CD8-positive, alpha-beta memory T cell (primary cell): ENCODE results near the gene SYTL3. TPM values are rescaled to one million over a fixed set of nuclear protein-coding genes. Genes with fewer than 3 reads are reported as not detected.

ENCODE experiments used
- CTCF ChIA-PET: fragments of 350-600 bp; sonication (Branson Sonifier 250); formaldehyde crosslinking; loops from one replicate; lab custom pipeline; 2021; ENCODE audit warnings: antibody characterized with exemption; lab: Charles Lee
- POLR2A ChIA-PET: fragments of 350-600 bp; sonication (Branson Sonifier 250); formaldehyde crosslinking; loops from one replicate; lab custom pipeline; 2021; ENCODE audit warnings: antibody characterized with exemption; lab: Charles Lee
- DNase-seq, 5 donors: peaks; one replicate each; pipeline versions ENCODE4 v3.0.0 to v3.0.0-alpha.2; 2020 to 2022; ENCODE audit warnings: mixed read lengths in 1 of 5
- H3K27ac ChIP-seq: one replicate; pipeline ENCODE4 v1.7.0; 2013; ENCODE audit warnings: low read depth, mild to moderate bottlenecking, low read length, moderate library complexity
- H3K27me3 ChIP-seq: 2 replicates; pipeline ENCODE4 v1.7.0; 2013; ENCODE audit warnings: low read length, mild to moderate bottlenecking; ENCODE audit not compliant: insufficient read depth, poor library complexity, severe bottlenecking
- H3K36me3 ChIP-seq: 2 replicates; pipeline ENCODE4 v1.7.0; 2013; ENCODE audit warnings: mild to moderate bottlenecking, low read length, moderate library complexity; ENCODE audit not compliant: insufficient read depth
- H3K4me1 ChIP-seq: 2 replicates; pipeline ENCODE4 v1.7.0; 2013; ENCODE audit warnings: mild to moderate bottlenecking, low read length, moderate library complexity; ENCODE audit not compliant: insufficient read depth
- H3K4me3 ChIP-seq: 2 replicates; pipeline ENCODE4 v1.7.0; 2013; ENCODE audit warnings: mild to moderate bottlenecking, low read length
- H3K9me3 ChIP-seq: 2 replicates; pipeline ENCODE4 v1.7.0; 2013; ENCODE audit warnings: mild to moderate bottlenecking, low read length
- H3K27ac Mint-ChIP-seq, 8 donors: one replicate each; pipeline ENCODE4 v1.8.0; 2020 to 2021; ENCODE audit warnings: mixed read lengths in 8 of 8, mild to moderate bottlenecking in 6 of 8, inconsistent platforms in 3 of 8, moderate library complexity in 3 of 8
- H3K27me3 Mint-ChIP-seq, 2 donors: one replicate each; pipeline ENCODE4 v1.8.0; 2020 to 2021; ENCODE audit warnings: mixed read lengths in 2 of 2, mild to moderate bottlenecking in 1 of 2, moderate library complexity in 1 of 2
- H3K36me3 Mint-ChIP-seq, 3 donors: one replicate each; pipeline ENCODE4 v1.8.0; 2020 to 2021; ENCODE audit warnings: mixed read lengths in 3 of 3, inconsistent platforms in 1 of 3, mild to moderate bottlenecking in 1 of 3
- H3K4me1 Mint-ChIP-seq, 3 donors: one replicate each; pipeline ENCODE4 v1.8.0; 2020 to 2021; ENCODE audit warnings: mixed read lengths in 3 of 3, inconsistent platforms in 1 of 3, mild to moderate bottlenecking in 1 of 3
- H3K4me3 Mint-ChIP-seq, 7 donors: one replicate each; pipeline ENCODE4 v1.8.0; 2020 to 2021; ENCODE audit warnings: mixed read lengths in 7 of 7, mild to moderate bottlenecking in 6 of 7, moderate library complexity in 4 of 7, inconsistent platforms in 2 of 7
- H3K9me3 Mint-ChIP-seq, 5 donors: one replicate each; pipeline ENCODE4 v1.8.0; 2020 to 2022; ENCODE audit warnings: mixed read lengths in 5 of 5, mild to moderate bottlenecking in 3 of 5, moderate library complexity in 2 of 5, inconsistent platforms in 1 of 5
- polyA plus RNA-seq: library from polyadenylated mRNA; unstranded; fragments of 300-500 nt; fragmentation: Illumina TruSeq; gene quantifications from one replicate; pipeline ENCODE4 v1.2.3, GENCODE V29; 2021
- total RNA-seq, 2 experiments: library from RNA; stranded (reverse); gene quantifications; one replicate each; pipeline ENCODE4 v1.2.3, GENCODE V29; 2021

Gene SYTL3
- total and polyA plus RNA-seq, 3 experiments from 2014 or later, result 19.5 to 102 (median 96.6) TPM

- Mint-ChIP-seq H3K4me1 (peaks cover 0 to 5% (median 0%) of the 10 kb centered on the region in 3 donors), H3K27me3 (no peaks in the 10 kb centered on the region), H3K4me3 (no peak overlapping the region), H3K36me3 (peaks cover 3 to 79% (median 11%) of the 10 kb centered on the region in 3 donors), H3K27ac (peak overlapping the region in 4 of 8 donors; percentile 54 to 78 (median 66)), H3K9me3 (peaks cover 0 to 1% (median 0%) of the 10 kb centered on the region in 5 donors)
- ChIA-PET CTCF (no interaction called here), POLR2A (no interaction called here)
- Histone ChIP-seq H3K4me3 (no peak overlapping the region), H3K4me1 (no peaks in the 10 kb centered on the region), H3K27me3 (no peaks in the 10 kb centered on the region), H3K36me3 (peaks cover 9% of the 10 kb centered on the region), H3K9me3 (no peaks in the 10 kb centered on the region), H3K27ac (no peak overlapping the region)
- DNase-seq, result no peak
Observed at GRCh38 chr6:158756977-158757752, 107.3 kb downstream of the SYTL3 start.

DNA sequence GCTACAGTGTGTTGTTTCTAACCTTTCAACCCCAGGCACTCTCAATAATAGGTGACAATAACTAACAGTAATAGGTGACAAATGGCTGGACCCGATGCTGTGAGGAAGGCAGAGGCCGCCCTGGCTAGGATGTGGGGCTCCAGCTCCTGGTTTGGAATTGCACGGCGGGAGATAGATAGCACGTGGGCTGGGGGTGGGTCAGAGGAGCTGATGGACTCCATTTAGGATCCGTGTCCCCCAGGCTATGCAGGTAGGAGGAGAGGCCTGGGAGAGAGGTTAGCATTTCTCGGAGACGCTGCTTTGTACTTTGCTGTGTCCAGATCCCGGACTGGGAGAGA is 107.9 kb downstream of the SYTL3 start:
- peak overlapping the region in 4 of 8 donors; percentile 39 to 78 (median 66) for H3K27ac Mint-ChIP-seq
- H3K9me3 Mint-ChIP-seq, result peaks cover 0 to 1% (median 0%) of the 10 kb centered on the region in 5 donors
- CTCF ChIA-PET, result no interaction called here

DNA sequence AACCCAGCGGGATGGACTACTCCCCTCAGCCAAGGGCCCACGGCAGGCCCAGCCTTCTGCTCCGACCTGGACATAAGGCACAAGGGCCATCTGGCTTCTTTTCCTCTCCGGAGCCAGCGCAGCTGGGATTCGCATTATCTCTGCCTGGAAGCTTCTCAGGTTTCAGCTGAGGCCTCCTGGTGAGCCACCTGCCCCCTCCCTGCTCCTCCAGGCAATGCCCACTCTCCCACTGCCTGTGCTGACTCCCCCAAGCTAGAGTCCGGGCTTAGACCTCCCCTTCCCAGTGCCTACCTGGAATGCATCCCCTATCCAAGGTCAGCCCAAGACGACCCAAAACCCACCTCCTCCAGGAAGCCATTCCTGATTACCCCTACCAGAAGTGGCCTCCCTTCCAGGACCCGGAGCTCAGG is 108.6 kb downstream of the SYTL3 start:
- Histone ChIP-seq H3K9me3 (no peaks in the 10 kb centered on the region), H3K4me1 (no peaks in the 10 kb centered on the region), H3K4me3 (no peak overlapping the region), H3K27ac (no peak overlapping the region), H3K36me3 (peaks cover 13% of the 10 kb centered on the region), H3K27me3 (no peaks in the 10 kb centered on the region)
- no peak for DNase-seq
- peaks cover 0 to 1% of the 10 kb centered on the region in 2 donors for H3K27me3 Mint-ChIP-seq
- H3K36me3 Mint-ChIP-seq, result peaks cover 3 to 82% (median 13%) of the 10 kb centered on the region in 3 donors
- H3K27ac Mint-ChIP-seq, result peak overlapping the region in 2 of 8 donors; percentile 22 to 36
- no peak overlapping the region for H3K4me3 Mint-ChIP-seq
- peaks cover 0 to 1% (median 0%) of the 10 kb centered on the region in 5 donors for H3K9me3 Mint-ChIP-seq
- H3K4me1 Mint-ChIP-seq, result peaks cover 0 to 5% (median 4%) of the 10 kb centered on the region in 3 donors
- ChIA-PET POLR2A (interaction anchor here (1.1 kb wide), 1 partner anchor 10 kb away, joined by 4 read pairs; no protein-coding TSS in a partner anchor), CTCF (no interaction called here)

More for the DNA sequence above, 107.9 kb downstream of the SYTL3 start:
- DNase-seq, result no peak
- Mint-ChIP-seq H3K4me1 (peaks cover 0 to 5% (median 1%) of the 10 kb centered on the region in 3 donors), H3K27me3 (no peaks in the 10 kb centered on the region), H3K36me3 (peaks cover 3 to 79% (median 13%) of the 10 kb centered on the region in 3 donors), H3K4me3 (no peak overlapping the region)
- Histone ChIP-seq H3K27ac (no peak overlapping the region), H3K4me3 (no peak overlapping the region), H3K36me3 (peaks cover 13% of the 10 kb centered on the region), H3K4me1 (no peaks in the 10 kb centered on the region), H3K27me3 (no peaks in the 10 kb centered on the region), H3K9me3 (no peaks in the 10 kb centered on the region)
- POLR2A ChIA-PET, result no interaction called here

DNA sequence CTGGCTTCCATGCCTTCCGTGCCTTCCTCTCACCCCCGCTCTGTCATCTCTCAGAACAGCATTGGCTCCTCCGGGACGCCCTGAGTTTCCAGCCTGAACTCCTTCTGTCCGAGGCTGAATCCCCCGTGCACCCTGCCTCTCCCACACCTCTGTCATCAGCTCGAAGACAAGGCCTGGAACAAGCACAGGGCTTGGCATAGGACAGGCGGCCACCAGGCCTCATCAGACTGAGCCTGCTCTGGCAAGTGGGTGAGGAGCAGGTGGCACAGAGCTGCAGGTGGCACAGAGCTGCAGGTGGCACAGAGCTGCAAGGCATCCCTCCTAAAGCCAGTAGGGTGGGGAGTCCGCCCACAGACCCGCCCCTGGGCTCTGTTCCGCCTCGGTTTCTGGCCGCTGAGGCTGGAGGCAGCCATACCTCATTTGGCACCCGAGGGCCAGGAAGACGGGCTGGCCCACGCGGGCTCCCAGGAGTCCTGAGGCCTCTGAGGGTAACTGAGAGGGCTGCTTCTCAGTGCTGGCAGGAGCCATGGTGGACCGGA is 109.2 kb downstream of the SYTL3 start:
- ChIA-PET CTCF (no interaction called here), POLR2A (interaction anchor here (1.1 kb wide), 1 partner anchor 9 kb away, joined by 4 read pairs; no protein-coding TSS in a partner anchor)
- Histone ChIP-seq H3K36me3 (peaks cover 10% of the 10 kb centered on the region), H3K27ac (no peak overlapping the region), H3K9me3 (no peaks in the 10 kb centered on the region), H3K4me1 (no peaks in the 10 kb centered on the region), H3K27me3 (no peaks in the 10 kb centered on the region), H3K4me3 (no peak overlapping the region)
- Mint-ChIP-seq H3K36me3 (peaks cover 3 to 84% (median 13%) of the 10 kb centered on the region in 3 donors), H3K27me3 (peaks cover 0 to 3% of the 10 kb centered on the region in 2 donors), H3K4me3 (no peak overlapping the region), H3K4me1 (peaks cover 0 to 5% (median 4%) of the 10 kb centered on the region in 3 donors), H3K9me3 (peaks cover 0 to 1% (median 0%) of the 10 kb centered on the region in 5 donors), H3K27ac (peak overlapping the region in 2 of 8 donors; percentile 32 to 68)
- DNase-seq, result no peak

DNA sequence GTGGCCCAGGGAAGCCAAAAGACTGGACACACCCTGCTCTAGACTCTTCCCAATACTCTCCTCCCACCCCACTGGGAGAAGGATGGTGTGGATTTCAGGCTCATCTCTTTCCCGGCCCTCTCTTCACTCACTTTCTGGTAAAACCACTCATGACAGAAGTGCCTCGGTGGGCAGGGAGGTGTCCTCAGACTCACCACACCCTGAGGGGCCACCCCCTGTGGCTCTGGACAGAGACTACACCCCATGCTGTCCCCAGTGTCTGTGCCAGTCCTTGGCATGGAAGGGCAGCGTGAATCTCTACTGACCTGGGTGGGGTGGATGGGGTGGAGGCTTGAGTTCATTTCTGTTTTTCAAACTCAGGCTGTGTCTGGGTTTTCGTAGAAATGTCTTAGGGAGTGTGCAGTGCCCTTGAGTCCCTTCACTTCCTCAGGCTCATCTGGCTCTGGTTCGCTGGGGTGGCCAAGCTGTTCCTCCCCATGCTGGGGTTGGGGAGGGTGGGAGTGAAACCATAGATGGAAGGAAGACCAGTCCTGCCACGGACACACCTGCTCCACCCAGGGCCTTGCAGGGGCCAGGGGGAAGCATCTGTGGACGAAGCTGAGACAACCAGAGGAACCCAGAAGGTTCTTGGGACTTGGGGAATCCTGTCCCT is 110.2 kb downstream of the SYTL3 start:
- Mint-ChIP-seq H3K27me3 (peaks cover 0 to 3% of the 10 kb centered on the region in 2 donors), H3K4me1 (peaks cover 0 to 5% (median 4%) of the 10 kb centered on the region in 3 donors), H3K4me3 (no peak overlapping the region), H3K27ac (peak overlapping the region in 7 of 8 donors; percentile 20 to 93 (median 33)), H3K36me3 (peaks cover 3 to 84% (median 13%) of the 10 kb centered on the region in 3 donors), H3K9me3 (peaks cover 0 to 1% (median 0%) of the 10 kb centered on the region in 5 donors)
- no peaks in the 10 kb centered on the region for H3K9me3 ChIP-seq
- peaks cover 8% of the 10 kb centered on the region for H3K36me3 ChIP-seq
- no peaks in the 10 kb centered on the region for H3K27me3 ChIP-seq
- H3K27ac ChIP-seq, result no peak overlapping the region
- no peak overlapping the region for H3K4me3 ChIP-seq
- CTCF ChIA-PET, result interaction anchor here (1.1 kb wide), 1 partner anchor 12 kb away, joined by 3 read pairs; no protein-coding TSS in a partner anchor
- DNase-seq, result no peak
- no peaks in the 10 kb centered on the region for H3K4me1 ChIP-seq
- POLR2A ChIA-PET, result no interaction called here

GRCh38 chr6:158760618-158761250 is 110.9 kb downstream of the SYTL3 start:
- H3K36me3 ChIP-seq, result peaks cover 12% of the 10 kb centered on the region
- no peak overlapping the region for H3K4me3 ChIP-seq
- no peaks in the 10 kb centered on the region for H3K27me3 ChIP-seq
- POLR2A ChIA-PET, result no interaction called here
- DNase-seq, result no peak
- no peaks in the 10 kb centered on the region for H3K9me3 ChIP-seq
- H3K27ac Mint-ChIP-seq, result peak overlapping the region in 4 of 8 donors; percentile 39 to 89 (median 64)
- H3K27ac ChIP-seq, result no peak overlapping the region
- no peak overlapping the region for H3K4me3 Mint-ChIP-seq
- peaks cover 3 to 84% (median 14%) of the 10 kb centered on the region in 3 donors for H3K36me3 Mint-ChIP-seq
- H3K27me3 Mint-ChIP-seq, result peaks cover 0 to 3% of the 10 kb centered on the region in 2 donors
- H3K9me3 Mint-ChIP-seq, result peaks cover 0 to 1% (median 0%) of the 10 kb centered on the region in 5 donors
- CTCF ChIA-PET, result interaction anchor here (1.1 kb wide), 1 partner anchor 13 kb away, joined by 3 read pairs; no protein-coding TSS in a partner anchor
- H3K4me1 ChIP-seq, result no peaks in the 10 kb centered on the region
- peaks cover 0 to 5% (median 4%) of the 10 kb centered on the region in 3 donors for H3K4me1 Mint-ChIP-seq

GRCh38 chr6:158761746-158762145 is 111.9 kb downstream of the SYTL3 start:
- Mint-ChIP-seq H3K27ac (peak overlapping the region in 6 of 8 donors; percentile 12 to 94 (median 58)), H3K27me3 (peaks cover 0 to 3% of the 10 kb centered on the region in 2 donors), H3K4me3 (peak overlapping the region in 1 of 7 donors; percentile 54), H3K4me1 (peaks cover 0 to 5% (median 4%) of the 10 kb centered on the region in 3 donors), H3K36me3 (peaks cover 6 to 86% (median 13%) of the 10 kb centered on the region in 3 donors), H3K9me3 (peaks cover 0 to 1% (median 0%) of the 10 kb centered on the region in 5 donors)
- no peaks in the 10 kb centered on the region for H3K27me3 ChIP-seq
- H3K36me3 ChIP-seq, result peaks cover 20% of the 10 kb centered on the region
- no peak for DNase-seq
- ChIA-PET POLR2A (interaction anchor here (0.9 to 1.1 kb wide), 2 partner anchors 40 to 50 kb away, joined by 3 read pairs; no protein-coding TSS in a partner anchor), CTCF (no interaction called here)
- H3K4me3 ChIP-seq, result no peak overlapping the region
- no peaks in the 10 kb centered on the region for H3K9me3 ChIP-seq
- H3K27ac ChIP-seq, result no peak overlapping the region
- no peaks in the 10 kb centered on the region for H3K4me1 ChIP-seq
